GM19397 (cell line): Measurements from ENCODE around the gene PGR.

Experiments used
- ATAC-seq: cut with Tn5 transposase; IDR thresholded peaks from one replicate; pipeline ENCODE4 v1.9.1; 2021; ENCODE audit warnings: mild to moderate bottlenecking, moderate library complexity; ENCODE audit not compliant: unreplicated experiment

The PGR gene

GRCh38 chr11:101011881-101012280 lies 117.7 kb downstream of the PGR start:
- ATAC-seq: no peak

GRCh38 chr11:101010899-101011298 lies 118.7 kb downstream of the PGR start:
- no peak for ATAC-seq

GRCh38 chr11:101009690-101010055 lies 119.9 kb downstream of the PGR start:
- no peak for ATAC-seq

GRCh38 chr11:101008961-101009689 lies 120.5 kb downstream of the PGR start:
- no peak for ATAC-seq

GRCh38 chr11:101003468-101003867 lies 126.1 kb downstream of the PGR start:
- ATAC-seq: no peak

- no peak for ATAC-seq
These were observed 129.9 kb downstream of the PGR start for GRCh38 chr11:100999756-101000155.

- no peak for ATAC-seq
These were observed 134.6 kb downstream of the PGR start for GRCh38 chr11:100994966-100995365.

- no peak for ATAC-seq
These were observed 138.1 kb downstream of the PGR start for GRCh38 chr11:100991541-100991940.

- ATAC-seq: no peak
These were observed 138.7 kb downstream of the PGR start for GRCh38 chr11:100990931-100991330.

GRCh38 chr11:100984668-100985067 lies 144.9 kb downstream of the PGR start:
- peak; percentile 60 for ATAC-seq

- ATAC-seq: no peak
These were observed 148.3 kb downstream of the PGR start for GRCh38 chr11:100981196-100981824.

- no peak for ATAC-seq
These were observed 149.5 kb downstream of the PGR start for GRCh38 chr11:100980156-100980555.
